ENCODE data around the gene COX14.

Gene COX14

DNA sequence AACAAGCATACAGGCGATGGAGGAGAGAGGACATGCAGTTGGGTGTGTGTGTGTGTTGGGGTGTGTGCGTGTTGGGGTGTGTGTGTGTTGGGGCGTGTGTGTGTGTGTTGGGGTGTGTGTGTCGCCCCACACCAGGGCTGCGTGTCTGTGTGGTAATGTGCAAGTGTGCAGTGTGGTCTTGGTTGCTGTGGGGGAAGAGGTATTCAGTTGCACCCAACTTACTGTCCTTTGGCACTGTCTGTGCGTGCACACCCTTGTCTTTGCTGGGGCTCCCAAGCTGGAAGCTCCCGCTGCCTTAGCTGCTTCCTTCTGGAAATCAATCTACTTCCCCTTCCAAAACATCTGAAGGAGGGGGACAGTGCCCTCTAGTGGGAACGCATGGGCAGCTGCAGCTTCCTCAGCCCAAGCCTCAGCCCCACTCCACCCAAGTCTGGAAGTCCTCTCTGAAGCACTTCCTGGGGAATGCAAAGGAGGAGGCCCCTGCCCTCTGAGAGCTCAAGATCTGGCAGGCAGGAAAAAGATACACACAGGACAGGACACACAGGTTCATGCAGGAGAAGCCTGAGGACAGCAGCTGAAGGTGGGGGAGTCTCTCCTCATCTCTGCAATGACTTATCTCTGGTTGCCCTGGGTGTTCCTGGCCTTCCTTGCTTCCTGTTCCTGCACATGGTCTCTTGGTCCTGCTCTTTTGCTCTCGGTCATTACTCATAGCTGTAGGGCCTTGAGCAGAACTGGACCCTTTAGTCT lies 41.5 kb upstream of the COX14 start:
- TF ChIP-seq, protein P1, sequence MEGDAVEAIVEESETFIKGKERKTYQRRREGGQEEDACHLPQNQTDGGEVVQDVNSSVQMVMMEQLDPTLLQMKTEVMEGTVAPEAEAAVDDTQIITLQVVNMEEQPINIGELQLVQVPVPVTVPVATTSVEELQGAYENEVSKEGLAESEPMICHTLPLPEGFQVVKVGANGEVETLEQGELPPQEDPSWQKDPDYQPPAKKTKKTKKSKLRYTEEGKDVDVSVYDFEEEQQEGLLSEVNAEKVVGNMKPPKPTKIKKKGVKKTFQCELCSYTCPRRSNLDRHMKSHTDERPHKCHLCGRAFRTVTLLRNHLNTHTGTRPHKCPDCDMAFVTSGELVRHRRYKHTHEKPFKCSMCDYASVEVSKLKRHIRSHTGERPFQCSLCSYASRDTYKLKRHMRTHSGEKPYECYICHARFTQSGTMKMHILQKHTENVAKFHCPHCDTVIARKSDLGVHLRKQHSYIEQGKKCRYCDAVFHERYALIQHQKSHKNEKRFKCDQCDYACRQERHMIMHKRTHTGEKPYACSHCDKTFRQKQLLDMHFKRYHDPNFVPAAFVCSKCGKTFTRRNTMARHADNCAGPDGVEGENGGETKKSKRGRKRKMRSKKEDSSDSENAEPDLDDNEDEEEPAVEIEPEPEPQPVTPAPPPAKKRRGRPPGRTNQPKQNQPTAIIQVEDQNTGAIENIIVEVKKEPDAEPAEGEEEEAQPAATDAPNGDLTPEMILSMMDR (conservative IDR thresholded peaks at IDR 0.05): peak; percentile 97
- TF ChIP-seq ZFX (IDR thresholded peaks at IDR 0.05): no peak
- H3K27ac ChIP-seq: no peak overlapping the region

DNA sequence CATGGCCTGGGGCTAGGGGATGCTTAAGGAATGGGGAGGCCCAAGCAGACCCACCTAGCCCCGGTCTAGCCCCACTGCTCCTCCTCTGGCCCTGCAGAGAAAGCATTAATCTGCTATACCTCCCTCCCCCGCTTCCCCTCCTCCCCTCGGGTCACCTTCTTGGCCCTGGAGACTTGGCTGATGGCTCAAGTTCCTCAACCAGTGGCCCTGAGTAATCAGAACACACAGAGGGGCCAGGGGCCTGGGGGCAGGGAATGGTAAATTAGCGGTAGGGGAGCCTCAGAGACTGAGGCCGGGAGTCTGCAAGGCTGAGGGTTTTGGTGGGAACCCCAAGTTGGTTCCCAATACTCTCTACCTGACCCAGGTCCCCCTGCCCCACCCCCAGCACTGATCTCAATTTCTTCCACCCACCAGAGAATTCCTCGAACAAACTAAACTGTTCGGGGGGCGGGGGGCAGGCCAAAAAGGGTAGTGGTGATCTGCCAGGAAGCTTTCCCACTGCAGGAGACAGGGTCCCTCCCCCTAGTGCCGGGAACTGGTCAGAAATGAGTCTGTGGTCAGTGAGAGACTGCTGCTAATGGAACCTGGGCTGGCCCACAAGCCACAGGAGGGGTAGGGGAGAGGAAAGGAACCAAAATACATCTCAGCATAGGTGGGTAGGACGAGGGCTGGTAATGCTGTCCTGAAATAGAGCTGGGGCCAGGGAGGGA lies 39.7 kb upstream of the COX14 start:
- TF ChIP-seq ZFX (IDR thresholded peaks at IDR 0.05): no peak
- TF ChIP-seq, protein P1 (conservative IDR thresholded peaks at IDR 0.05): no peak
- no peak overlapping the region for H3K27ac ChIP-seq

DNA sequence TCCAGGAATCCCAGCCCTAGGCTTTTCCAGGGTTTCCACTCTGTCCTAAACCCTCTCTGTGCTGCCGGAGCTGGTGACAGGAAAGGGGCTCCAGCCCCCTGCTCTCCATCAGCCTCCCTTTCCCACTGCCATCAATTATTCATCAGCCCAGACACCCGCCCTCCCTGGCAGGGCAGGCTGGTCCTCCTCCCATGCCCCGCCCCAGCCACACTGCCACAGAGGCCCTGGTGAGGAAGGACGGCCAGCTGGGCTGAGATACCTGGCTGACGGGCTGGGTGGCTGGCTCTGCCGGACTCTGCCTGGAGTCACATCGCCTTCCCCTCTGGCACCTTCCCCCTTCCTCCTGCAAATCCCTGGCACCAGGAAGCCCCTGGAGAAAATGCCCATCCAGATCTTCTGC lies 38.8 kb upstream of the COX14 start:
- H3K27ac ChIP-seq: no peak overlapping the region
- TF ChIP-seq ZFX (IDR thresholded peaks at IDR 0.05): no peak
- TF ChIP-seq, protein P1 (conservative IDR thresholded peaks at IDR 0.05): no peak

DNA sequence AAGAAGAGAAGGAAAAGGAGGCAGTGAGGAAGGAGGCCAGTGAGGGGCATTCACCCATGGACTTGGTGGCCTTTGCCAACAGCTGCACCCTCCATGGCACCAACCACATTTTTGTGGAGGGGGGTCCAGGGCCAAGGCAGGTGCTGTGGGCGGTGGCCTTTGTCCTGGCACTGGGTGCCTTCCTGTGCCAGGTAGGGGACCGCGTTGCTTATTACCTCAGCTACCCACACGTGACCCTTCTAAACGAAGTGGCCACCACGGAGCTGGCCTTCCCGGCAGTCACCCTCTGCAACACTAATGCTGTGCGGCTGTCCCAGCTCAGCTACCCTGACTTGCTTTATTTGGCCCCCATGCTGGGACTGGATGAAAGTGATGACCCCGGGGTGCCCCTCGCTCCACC lies 38.3 kb upstream of the COX14 start:
- TF ChIP-seq, protein P1 (conservative IDR thresholded peaks at IDR 0.05): no peak
- TF ChIP-seq ZFX (IDR thresholded peaks at IDR 0.05): no peak
- H3K27ac ChIP-seq: no peak overlapping the region

DNA sequence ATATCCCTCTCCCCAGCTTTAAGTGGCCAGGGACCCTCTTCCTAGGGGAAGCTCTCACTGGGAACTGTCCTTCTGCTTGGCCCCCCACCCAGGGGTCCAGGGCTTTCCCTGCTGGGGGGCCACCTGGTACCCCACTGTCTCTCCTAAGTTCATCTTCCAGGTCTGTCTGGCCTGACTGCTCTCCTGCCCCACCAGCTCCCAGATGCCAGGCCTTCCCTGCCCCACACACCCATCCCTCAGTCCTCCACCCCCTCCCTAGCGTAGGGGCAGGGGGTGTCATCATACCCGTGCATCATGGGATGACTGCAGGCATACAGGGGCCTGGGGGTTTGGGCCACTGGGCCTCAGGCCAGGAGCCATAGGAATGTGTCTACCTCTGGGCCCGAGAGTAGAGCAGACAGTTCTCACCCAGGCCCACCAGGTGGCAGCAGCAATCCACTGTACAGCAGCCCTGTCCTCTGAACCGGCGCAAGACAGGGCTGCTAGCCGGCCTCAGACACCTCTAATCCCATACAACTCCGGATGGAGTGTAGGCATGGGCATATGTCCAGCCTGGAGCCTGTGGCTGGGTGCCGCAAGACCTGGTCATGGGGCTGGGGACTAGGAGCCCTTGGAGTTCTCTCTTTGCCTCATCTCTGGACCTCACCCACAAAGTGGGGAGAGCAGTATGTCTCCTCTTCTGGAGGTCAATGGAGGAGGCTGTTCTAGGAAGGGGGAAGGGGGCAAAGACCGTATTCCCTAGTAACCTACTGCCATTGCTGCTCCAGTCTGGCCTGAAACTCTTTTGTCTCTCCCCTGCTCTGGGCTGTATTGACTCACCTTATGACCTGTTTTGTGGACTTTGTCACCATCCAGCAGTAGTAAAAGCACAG lies 36.9 kb upstream of the COX14 start:
- no peak overlapping the region for H3K27ac ChIP-seq
- TF ChIP-seq, protein P1 (conservative IDR thresholded peaks at IDR 0.05): peak; percentile 94
- no peak for TF ChIP-seq ZFX (IDR thresholded peaks at IDR 0.05)

DNA sequence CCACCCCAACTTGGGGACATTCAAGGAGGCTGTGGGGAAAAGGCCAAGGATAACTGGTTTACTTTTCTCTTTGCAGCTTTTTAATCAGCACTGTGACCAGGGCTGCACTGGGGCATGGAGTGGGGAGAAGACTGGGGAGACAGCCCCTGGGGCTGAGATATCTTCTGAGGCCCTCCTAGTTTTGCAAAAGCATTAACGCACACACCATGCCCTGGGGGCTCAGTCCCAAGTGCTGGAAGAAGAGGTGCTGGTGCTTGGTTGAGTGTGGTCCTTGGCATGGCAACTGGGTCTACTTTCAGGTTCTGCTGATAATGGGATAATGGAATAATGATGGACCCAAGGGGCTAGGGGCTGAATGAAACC lies 36.2 kb upstream of the COX14 start:
- TF ChIP-seq, protein P1 (conservative IDR thresholded peaks at IDR 0.05): no peak
- no peak for TF ChIP-seq ZFX (IDR thresholded peaks at IDR 0.05)
- no peak overlapping the region for H3K27ac ChIP-seq
